ENCODE data around the gene SH2D5.
"Not testable (repeated sequence)": the region's sequence is repeated elsewhere in the genome, so short reads cannot be mapped to it uniquely, and the experiment has no call there.

Gene SH2D5

GRCh38 chr1:20727746-20728316 is 4.7 kb downstream of the SH2D5 start:
- DNase-seq, result no peak

- DNase-seq, result no peak
Measured at GRCh38 chr1:20726932-20727745, 5.4 kb downstream of the SH2D5 start.

DNA sequence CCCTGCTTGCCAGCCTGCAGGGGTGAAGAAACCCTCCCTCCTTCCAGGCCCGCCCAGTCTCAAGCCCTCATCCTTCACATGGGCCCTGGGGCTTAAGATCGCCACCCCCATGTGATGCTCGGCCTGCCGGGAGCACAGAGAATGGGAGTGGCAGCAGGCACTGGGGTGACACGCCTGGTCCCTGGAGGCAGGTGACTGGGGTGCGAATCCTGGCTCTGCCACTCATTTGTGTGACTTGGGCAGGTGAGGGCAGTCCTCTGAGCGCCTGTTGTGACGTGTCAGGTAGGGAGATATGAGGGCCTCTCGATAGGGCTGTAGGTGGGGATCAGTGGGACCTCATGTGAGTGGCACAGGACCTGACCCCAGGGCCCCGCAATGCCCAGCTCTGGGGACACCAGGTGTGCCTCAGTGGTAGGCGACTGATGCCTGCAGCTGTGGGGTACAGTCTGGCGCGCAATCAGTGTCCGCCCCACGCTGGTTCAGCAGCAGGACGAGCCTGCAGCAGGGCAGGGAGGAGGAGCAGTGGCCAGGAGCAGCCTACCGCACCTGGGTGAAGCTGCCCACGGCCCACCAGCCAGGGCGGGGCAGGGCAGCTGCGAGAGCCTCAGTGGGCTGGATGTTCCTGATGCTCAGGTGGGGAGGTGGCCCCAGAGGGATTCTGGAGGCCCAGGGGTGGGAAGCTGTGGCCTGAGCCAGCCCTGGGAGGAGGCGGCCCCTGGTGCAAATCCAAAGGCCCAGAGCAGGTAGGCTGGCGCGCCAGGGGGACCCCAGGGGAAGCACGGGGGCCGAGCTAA is 6.2 kb downstream of the SH2D5 start:
- DNase-seq, result no peak

GRCh38 chr1:20725189-20726117 is 7.0 kb downstream of the SH2D5 start:
- no peak for DNase-seq

DNA sequence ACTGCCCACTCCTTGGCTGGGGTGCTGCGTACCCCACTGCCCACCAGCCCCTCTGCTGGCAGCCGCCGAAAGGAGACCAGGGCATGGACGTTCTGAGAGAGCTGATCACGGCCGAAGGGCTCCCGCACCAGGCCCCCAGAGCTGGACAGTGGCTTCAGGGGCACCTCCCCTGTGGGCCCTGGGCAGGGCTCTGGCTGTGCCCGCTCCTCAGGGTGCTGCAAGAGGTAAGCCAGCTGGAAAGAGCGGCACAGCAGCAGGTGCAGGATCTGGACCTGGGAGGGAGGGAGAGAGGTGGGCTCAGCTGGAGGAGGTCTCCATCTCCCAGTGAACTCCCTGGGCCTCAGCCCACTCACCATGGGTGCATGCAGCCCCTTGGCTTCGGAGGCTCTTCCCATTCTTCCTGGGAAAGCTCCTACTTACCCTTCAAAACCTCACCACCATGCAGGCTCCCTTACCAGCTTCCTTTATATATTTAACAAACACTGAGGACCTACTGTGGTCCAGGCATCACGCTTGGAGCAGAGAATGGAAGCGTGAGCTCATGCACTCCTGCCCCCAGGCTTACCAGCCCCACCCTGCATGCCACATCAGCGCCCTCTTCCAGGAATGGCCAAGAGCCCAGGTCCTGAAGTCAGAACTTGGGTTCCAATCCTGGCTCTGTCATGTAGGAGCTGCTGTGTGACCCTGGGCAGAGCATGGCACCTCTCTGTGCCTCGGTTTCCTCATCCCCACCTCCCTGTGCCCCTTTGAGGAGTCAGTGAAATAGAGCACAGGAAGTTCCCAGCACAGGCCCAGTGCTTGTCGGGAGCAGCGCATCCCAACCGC is 7.9 kb downstream of the SH2D5 start:
- DNase-seq, result no peak

GRCh38 chr1:20723537-20724363 is 8.8 kb downstream of the SH2D5 start:
- no peak for DNase-seq

- no peak for DNase-seq
Measured at GRCh38 chr1:20723159-20723536, 9.4 kb downstream of the SH2D5 start.

DNA sequence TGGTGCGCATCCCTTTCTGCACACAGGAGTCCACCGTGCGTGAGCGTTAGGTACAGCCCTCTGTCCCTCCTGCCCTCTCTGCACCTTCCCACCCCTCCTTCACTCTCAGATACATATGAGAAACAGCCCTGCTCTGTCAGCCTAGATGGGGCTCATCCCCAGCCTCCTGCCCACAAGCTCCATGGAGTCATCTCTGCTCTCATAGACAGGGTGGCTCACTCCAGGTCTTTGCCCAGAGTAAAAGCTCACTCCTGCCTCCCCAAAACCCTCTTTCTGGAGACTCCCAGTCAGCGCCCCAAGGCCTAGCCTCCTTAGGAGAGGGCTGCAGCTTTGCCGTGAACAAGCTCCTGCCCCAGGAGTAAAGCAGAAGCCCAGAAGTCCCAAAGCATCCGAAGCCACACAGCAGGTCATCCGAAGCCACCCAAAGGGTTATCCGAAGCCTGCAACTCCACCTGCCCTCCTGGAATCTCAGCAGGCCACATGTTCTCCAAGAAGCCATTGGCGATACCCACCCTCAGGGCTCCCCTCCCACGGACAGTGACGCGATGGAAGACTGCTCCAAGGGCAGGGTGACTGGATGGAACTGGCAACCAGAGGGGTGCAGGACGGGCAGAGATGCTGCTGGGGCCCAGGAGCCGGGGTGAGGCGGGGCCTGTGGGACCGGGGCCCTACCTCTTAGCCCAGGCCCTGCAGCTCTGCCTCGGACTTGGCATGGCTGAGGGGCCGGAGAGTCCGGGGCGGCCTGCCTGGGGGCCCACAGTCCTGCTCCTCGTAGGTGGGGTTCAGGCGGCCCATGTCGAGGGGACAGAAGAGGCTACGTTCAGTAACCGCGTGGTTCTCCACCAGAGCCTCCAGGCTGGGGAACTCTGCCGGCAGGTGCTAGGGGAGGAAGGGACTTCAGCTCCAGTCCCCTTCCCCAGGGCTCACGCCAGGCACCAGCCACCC is 11.1 kb downstream of the SH2D5 start:
- no peak for DNase-seq

DNA sequence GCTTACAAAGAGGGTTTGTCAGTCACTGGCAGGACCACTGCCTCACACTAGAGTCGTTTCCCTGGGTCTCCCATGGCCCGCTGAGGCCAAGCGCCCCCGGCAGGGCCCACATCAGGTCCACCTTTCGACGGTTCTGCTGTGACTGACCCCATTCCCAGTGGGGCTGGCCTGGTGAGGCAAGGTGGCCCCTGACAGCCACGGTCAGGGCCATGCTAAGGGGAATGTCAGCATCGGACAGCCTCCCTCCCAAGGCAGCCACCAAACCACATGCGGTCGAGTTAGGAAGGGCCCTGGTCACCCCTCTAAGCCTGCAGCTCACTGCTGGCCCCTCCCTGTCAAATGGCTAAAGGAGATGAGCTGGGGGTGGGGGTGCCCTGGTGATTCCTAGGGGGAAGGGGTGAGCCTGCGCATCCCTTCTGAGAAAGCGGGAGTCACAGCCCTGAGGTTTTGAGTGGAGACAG is 11.8 kb downstream of the SH2D5 start:
- no peak for DNase-seq

- DNase-seq, result no peak
Measured at GRCh38 chr1:20719871-20720620, 12.5 kb downstream of the SH2D5 start.

DNA sequence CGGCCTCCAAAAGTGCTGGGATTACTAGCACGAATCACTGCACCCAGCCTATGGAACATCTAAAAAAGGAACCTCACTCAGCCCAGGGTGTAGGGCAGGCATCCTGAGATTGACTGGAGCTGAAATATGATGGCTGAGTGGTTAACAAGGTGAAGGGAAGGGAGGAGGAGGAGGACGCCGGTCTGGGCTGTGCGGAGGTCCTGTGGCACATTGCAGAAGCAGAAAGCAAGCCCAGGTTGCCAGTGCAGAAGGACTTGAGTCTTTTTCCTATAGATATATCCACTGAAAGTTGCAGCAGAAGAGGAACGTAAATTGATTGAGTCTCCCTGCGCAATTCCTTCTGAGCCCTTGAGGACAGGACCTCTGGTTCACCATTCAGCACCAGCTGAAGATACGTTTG is 13.2 kb downstream of the SH2D5 start:
- DNase-seq, result no peak

DNA sequence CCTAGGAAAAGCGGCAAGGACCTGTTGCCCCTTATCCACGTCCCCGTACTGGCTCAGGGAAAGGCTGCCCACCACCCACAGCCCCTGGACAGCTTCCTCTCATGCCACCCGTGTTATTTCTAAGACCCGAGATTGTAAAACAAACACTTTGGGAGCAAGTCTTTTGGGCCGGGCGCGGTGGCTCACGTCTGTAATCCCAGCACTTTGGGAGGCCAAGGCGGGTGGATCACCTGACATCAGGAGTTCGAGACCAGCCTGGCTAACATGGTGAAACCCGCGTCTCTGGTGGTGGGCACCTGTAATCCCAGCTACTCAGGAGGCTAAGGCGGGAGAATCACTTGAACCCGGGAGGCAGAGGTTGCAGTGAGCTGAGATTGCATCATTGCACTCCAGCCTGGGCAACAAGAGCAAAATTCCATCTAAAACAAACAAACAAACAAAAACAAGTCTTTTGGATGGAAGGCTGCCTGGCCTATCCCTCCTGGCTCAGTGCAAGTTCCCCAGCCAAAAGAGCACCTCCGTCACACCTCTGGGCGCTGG is 14.1 kb downstream of the SH2D5 start:
- DNase-seq, result not testable (repeated sequence)

DNA sequence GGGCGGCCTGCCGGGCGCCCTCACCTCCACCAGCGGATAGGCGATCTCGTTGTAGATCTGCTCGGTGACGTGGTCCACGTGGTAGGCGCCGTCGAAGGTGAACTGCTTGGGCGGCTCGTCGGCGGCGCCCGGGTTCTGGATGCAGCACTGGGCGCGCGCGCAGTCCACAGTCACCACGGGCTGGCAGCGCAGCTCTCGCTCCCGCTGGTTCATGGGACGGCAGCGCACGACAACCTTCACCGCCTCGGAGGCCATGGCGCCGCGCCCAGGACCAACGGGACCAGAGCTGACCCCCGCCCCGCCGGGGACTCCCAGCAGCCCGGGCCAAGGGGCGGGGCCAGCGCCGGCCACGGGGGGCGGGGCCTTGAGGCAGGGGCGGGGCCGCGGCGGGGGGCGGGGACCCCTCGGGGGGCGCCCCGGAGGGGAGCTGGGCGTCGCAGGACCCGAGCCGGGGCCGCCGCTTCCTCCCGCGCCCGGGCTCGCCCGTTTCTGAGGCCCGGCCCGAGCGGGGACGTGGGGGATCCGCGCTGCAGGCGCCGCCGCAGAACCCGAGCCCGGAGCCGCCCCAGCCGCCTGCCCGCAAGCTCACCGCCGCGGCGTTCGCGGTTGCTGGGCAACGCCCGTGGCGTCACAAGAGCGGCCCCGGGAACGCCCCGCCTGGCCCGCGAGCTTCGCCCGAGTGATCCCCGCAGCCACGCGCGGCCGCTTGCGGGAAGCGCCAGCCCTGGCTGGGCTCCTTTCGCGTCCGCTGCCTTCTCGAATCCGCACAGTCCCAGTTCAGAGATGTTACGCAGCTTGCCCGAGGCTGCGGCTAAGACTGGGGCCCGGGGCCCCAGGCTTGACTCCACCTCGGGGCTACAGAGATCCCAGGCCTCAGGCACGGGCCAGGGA is 14.8 kb downstream of the SH2D5 start, which contains the start of gene KIF17:
Gene KIF17 (minus strand): TSS at position 556 of the 891 bp plus-strand sequence. CDS start 301 bp downstream, at position 255.
- DNase-seq, result peak; percentile 45

DNA sequence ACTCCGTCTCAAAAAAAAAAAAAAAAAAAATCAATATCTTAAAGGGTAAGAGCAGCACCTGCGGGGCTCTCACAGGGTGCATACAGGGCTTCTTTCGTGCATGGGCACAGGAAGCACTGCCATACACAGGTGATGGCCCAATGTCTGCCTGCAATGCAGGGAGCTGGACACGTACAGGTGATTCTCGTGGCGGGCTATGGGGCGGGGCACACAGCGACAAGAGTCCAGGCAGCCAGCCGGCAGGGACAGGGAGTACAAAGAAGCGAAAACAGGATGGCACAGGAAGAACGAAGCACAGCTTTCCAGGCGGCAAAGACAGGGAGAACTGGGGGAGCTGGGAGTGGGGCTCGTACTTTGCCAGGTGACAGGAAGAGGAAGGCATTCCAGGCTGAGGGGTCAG is 16.3 kb downstream of the SH2D5 start:
- no peak for DNase-seq

GRCh38 chr1:20715406-20715805 is 17.1 kb downstream of the SH2D5 start:
- no peak for DNase-seq

- DNase-seq, result no peak
Measured at GRCh38 chr1:20713440-20713839, 19.1 kb downstream of the SH2D5 start.

GRCh38 chr1:20712215-20712577 is 20.3 kb downstream of the SH2D5 start:
- DNase-seq, result no peak

Data from activated T-cell treated with anti-CD3 and anti-CD28 coated beads for 4 hours (primary cell).